Right lobe of liver (tissue), 6 donors: ENCODE results near the gene GNAI3. TPM values are rescaled to one million over a fixed set of nuclear protein-coding genes. Genes with fewer than 3 reads are reported as not detected.

ENCODE experiments used
- ATAC-seq, 4 donors: fragments of 200-7000 bp; cut with Tn5 transposase; one replicate each; pipeline ENCODE4 v1.9.1; 2020; ENCODE audit warnings: mild to moderate bottlenecking in 4 of 4, moderate library complexity in 4 of 4
- DNase-seq, 3 donors: peaks; one replicate each; pipeline ENCODE4 v3.0.0-alpha.2; 2020
- H3K27ac ChIP-seq, 3 donors: fragments of 200-600 bp; one replicate each; pipeline ENCODE4 v1.8.0; 2022
- H3K27me3 ChIP-seq, 2 donors: fragments of 200-600 bp; one replicate each; pipeline ENCODE4 v1.8.0; 2022
- H3K36me3 ChIP-seq, 4 donors: fragments of 200-600 bp; sonication (generic) in 1 of 4; one replicate each; pipeline versions ENCODE4 v1.5.1 to v1.8.0; 2017 to 2022; ENCODE audit warnings: control low read depth in 1 of 4
- H3K4me1 ChIP-seq, 4 donors: fragments of 200-600 bp; sonication (generic) in 1 of 4; one replicate each; pipeline versions ENCODE4 v1.5.1 to v1.8.0; 2017 to 2022; ENCODE audit warnings: control low read depth in 1 of 4
- H3K4me3 ChIP-seq, 3 donors: fragments of 200-600 bp; one replicate each; pipeline ENCODE4 v1.8.0; 2022
- H3K9me3 ChIP-seq, 4 donors: fragments of 200-600 bp; sonication (generic) in 1 of 4; one replicate each; pipeline versions ENCODE4 v1.5.1 to v1.8.0; 2017 to 2022; ENCODE audit warnings: control low read depth in 1 of 4
- CTCF ChIP-seq, 4 donors: fragments of 200-600 bp in 3 of 4; fragments of 450-650 bp in 1 of 4; IDR thresholded peaks; one replicate each; pipeline versions ENCODE4 v1.5.1 to v1.8.0; 2016 to 2022; ENCODE audit warnings: antibody characterized with exemption in 4 of 4, mild to moderate bottlenecking in 2 of 4
- POLR2A ChIP-seq: fragments of 450-650 bp; IDR thresholded peaks from one replicate; pipeline ENCODE4 v1.6.1; 2017; ENCODE audit warnings: antibody characterized with exemption, mild to moderate bottlenecking
- WGBS: methylation state at CpG from one replicate; pipeline ENCODE4 v1.1.6; 2018; ENCODE audit warnings: low coverage, low lambda C conversion rate; ENCODE audit not compliant: insufficient coverage; ENCODE audit errors: missing lambda C conversion rate; 5-methylcytosine and 5-hydroxymethylcytosine counted together
- intact Hi-C, 2 donors: fragments of 100-400 bp; cut with DNase I; formaldehyde crosslinking; loops; one replicate each; pipeline versions ENCODE4 v1.11.2 to v1.14.1; 2022
- total RNA-seq, 6 experiments: library from RNA; depleted of rRNA in 2 of 6; stranded (reverse); fragments of >200 nt in 2 of 6; fragmentation: NEBNext Ultra II Directional in 3 of 6; extraction: Animal tissue kit (Norgen Biotek cat#: 25700) in 3 of 6; gene quantifications; one replicate each; pipeline versions ENCODE4 v1.1.0 to v1.2.4, GENCODE V29; 2016 to 2023
- donor health status: DM: no; HTN: yes; CAD: no.
- donor health status: DM: no; HTN: no; CAD: no.
- donor health status: DM: no; HTN: no; CAD: no.
- donor health status: DM: no; HTN: yes; CAD: no.
- donor health status: DM: no; HTN: yes; CAD: no.

Gene GNAI3
- total RNA-seq, 6 experiments from 2014 or later: 2.5 to 4.3 (median 3.3) TPM

GRCh38 chr1:109508001-109508872 lies 40.2 kb upstream of the GNAI3 start:
- TF ChIP-seq POLR2A: no peak
- TF ChIP-seq CTCF (IDR thresholded peaks at IDR 0.05): no peak
- no peak overlapping the region for H3K27ac ChIP-seq
- no peak for DNase-seq

GRCh38 chr1:109508873-109509175 lies 39.6 kb upstream of the GNAI3 start:
- no peak for DNase-seq
- WGBS: 57% methylated on average over 4 of the region's 7 CpGs
- no peak for ATAC-seq
- H3K4me1 ChIP-seq: peaks cover 0 to 3% (median 1%) of the 10 kb centered on the region in 4 donors
- TF ChIP-seq POLR2A (no peak), CTCF (IDR thresholded peaks at IDR 0.05) (no peak)
- H3K4me3 ChIP-seq: peak overlapping the region; percentile 66 to 85 (median 73)
- H3K9me3 ChIP-seq: no peaks in the 10 kb centered on the region
- no peaks in the 10 kb centered on the region for H3K36me3 ChIP-seq
- no peak overlapping the region for H3K27ac ChIP-seq
- intact Hi-C loops: no loop called here
- no peaks in the 10 kb centered on the region for H3K27me3 ChIP-seq

More at GRCh38 chr1:109508001-109508872, 40.2 kb upstream of the GNAI3 start:
- 87% methylated on average over 17 of the region's 25 CpGs for WGBS
- no peaks in the 10 kb centered on the region for H3K27me3 ChIP-seq
- ATAC-seq: no peak
- peaks cover 0 to 3% (median 1%) of the 10 kb centered on the region in 4 donors for H3K4me1 ChIP-seq
- no peaks in the 10 kb centered on the region for H3K9me3 ChIP-seq
- intact Hi-C loops: no loop called here
- no peak overlapping the region for H3K4me3 ChIP-seq
- no peaks in the 10 kb centered on the region for H3K36me3 ChIP-seq

GRCh38 chr1:109509176-109510134 lies 39.0 kb upstream of the GNAI3 start, which contains the start of gene AMIGO1:
Gene AMIGO1, minus strand, starts transcription at chr1:109509727. Its CDS starts 815 bp downstream, at chr1:109508912.
- peak within 1 kb of the TSS; percentile 66 to 85 (median 73) for H3K4me3 ChIP-seq
- no peaks in the 10 kb centered on the region for H3K27me3 ChIP-seq
- peaks cover 0 to 3% (median 1%) of the 10 kb centered on the region in 4 donors for H3K4me1 ChIP-seq
- intact Hi-C loops: no loop called here
- ATAC-seq: peak; percentile 84 to 93 (median 86)
- H3K9me3 ChIP-seq: no peaks in the 10 kb centered on the region
- 1% methylated on average over 15 of the region's 100 CpGs for WGBS
- TF ChIP-seq CTCF (IDR thresholded peaks at IDR 0.05): no peak
- peak; percentile 24 for TF ChIP-seq POLR2A
- peak; percentile 67 to 68 (median 67) for DNase-seq
- no peaks in the 10 kb centered on the region for H3K36me3 ChIP-seq
- no peak within 1 kb of the TSS for H3K27ac ChIP-seq

- ATAC-seq: no peak
- no peak for DNase-seq
- Histone ChIP-seq H3K9me3 (no peaks in the 10 kb centered on the region), H3K4me1 (peaks cover 0 to 3% (median 1%) of the 10 kb centered on the region in 4 donors), H3K36me3 (no peaks in the 10 kb centered on the region), H3K27me3 (no peaks in the 10 kb centered on the region), H3K27ac (no peak overlapping the region), H3K4me3 (no peak overlapping the region)
- 87% methylated on average over 2 of the region's 2 CpGs for WGBS
- no peak for TF ChIP-seq CTCF (IDR thresholded peaks at IDR 0.05)
- TF ChIP-seq POLR2A: no peak
- intact Hi-C loops: no loop called here
These were observed 35.2 kb upstream of the GNAI3 start for GRCh38 chr1:109513110-109513710.
